K562 (cell line): ENCODE measurements around the gene DIP2A. TPM values are rescaled to one million over a fixed set of nuclear protein-coding genes. Genes with fewer than 3 reads are reported as not detected.

Experiments
- BHLHE40 ChIP-seq: IDR thresholded peaks from 2 replicates; pipeline ENCODE4 v1.6.1; 2011; ENCODE audit warnings: low read length, improper control_type of control experiment
- ETS2 ChIP-seq: IDR thresholded peaks from 2 replicates; pipeline ENCODE4 v1.6.1; 2016; ENCODE audit warnings: borderline replicate concordance, missing genetic modification characterization, mild to moderate bottlenecking, moderate library complexity, missing compliant biosample characterization; ENCODE audit not compliant: poor library complexity, severe bottlenecking
- MGA ChIP-seq: fragments of 450-650 bp; IDR thresholded peaks from 2 replicates; pipeline ENCODE4 v1.6.1; 2016; ENCODE audit warnings: mild to moderate bottlenecking, moderate library complexity
- ZBTB12 ChIP-seq: fragments of 250-450 bp; sonication (Bioruptor Pico); IDR thresholded peaks from 2 replicates; pipeline ENCODE4 v1.4.0; 2020
- ZEB2 ChIP-seq: fragments of 450-650 bp; IDR thresholded peaks from 2 replicates; pipeline ENCODE4 v1.6.1; 2016
- ZNF639 ChIP-seq, 2 experiments: fragments of 200-800 bp in 1 of 2; sonication (Bioruptor generic) in 1 of 2; sonication (generic) in 1 of 2; formaldehyde crosslinking in 1 of 2; IDR thresholded peaks in 1 of 2; conservative IDR thresholded peaks in 1 of 2; 2 replicates each; pipeline versions ENCODE4 v1.5.0 to v1.6.1; 2016 to 2020; ENCODE audit warnings: missing compliant biosample characterization in 1 of 2, missing genetic modification characterization in 1 of 2, missing genetic modification reagents in 1 of 2
- polyA plus RNA-seq, 8 experiments: library from polyadenylated mRNA; depleted of rRNA in 4 of 8; stranded (reverse) in 5 of 8; unstranded in 3 of 8; fragments of >200 nt; fragmentation: Nextera tagmentation in 2 of 8; fragmentation: Illumina TruSeq in 1 of 8; extraction: Ambion mirVana in 2 of 8; extraction: Trizol in 1 of 8; gene quantifications; 2 replicates each; pipeline versions ENCODE4 v1.2.1 to v1.2.3, GENCODE V29; 2011 to 2014; ENCODE audit warnings: inconsistent platforms in 1 of 8, missing spikeins in 1 of 8
- total RNA-seq, 7 experiments: library from RNA; depleted of rRNA in 6 of 7; stranded (reverse); fragments of >200 nt in 6 of 7; fragmentation: Illumina TruSeq in 2 of 7; extraction: Trizol in 2 of 7; gene quantifications; 2 replicates each; pipeline versions ENCODE4 v1.2.1 to v1.2.3, GENCODE V29; 2011 to 2021; ENCODE audit warnings: low replicate concordance in 1 of 7
- TF ChIP-seq, protein P1 (sequence below): fragments of 450-650 bp; IDR thresholded peaks from 2 replicates; pipeline ENCODE4 v1.6.1; 2016
- TF ChIP-seq, protein P2 (sequence below): fragments of 450-650 bp; formaldehyde crosslinking; IDR thresholded peaks from 2 replicates; pipeline ENCODE4 v1.4.0; 2020; ENCODE audit warnings: mild to moderate bottlenecking, moderate library complexity

Gene DIP2A
- total and polyA plus RNA-seq, 9 of the 15 experiments (the other 6 are each of a cell fraction or from before 2014, with no cell fraction given): 4.3 to 34.5 (median 20.3) TPM

DNA sequence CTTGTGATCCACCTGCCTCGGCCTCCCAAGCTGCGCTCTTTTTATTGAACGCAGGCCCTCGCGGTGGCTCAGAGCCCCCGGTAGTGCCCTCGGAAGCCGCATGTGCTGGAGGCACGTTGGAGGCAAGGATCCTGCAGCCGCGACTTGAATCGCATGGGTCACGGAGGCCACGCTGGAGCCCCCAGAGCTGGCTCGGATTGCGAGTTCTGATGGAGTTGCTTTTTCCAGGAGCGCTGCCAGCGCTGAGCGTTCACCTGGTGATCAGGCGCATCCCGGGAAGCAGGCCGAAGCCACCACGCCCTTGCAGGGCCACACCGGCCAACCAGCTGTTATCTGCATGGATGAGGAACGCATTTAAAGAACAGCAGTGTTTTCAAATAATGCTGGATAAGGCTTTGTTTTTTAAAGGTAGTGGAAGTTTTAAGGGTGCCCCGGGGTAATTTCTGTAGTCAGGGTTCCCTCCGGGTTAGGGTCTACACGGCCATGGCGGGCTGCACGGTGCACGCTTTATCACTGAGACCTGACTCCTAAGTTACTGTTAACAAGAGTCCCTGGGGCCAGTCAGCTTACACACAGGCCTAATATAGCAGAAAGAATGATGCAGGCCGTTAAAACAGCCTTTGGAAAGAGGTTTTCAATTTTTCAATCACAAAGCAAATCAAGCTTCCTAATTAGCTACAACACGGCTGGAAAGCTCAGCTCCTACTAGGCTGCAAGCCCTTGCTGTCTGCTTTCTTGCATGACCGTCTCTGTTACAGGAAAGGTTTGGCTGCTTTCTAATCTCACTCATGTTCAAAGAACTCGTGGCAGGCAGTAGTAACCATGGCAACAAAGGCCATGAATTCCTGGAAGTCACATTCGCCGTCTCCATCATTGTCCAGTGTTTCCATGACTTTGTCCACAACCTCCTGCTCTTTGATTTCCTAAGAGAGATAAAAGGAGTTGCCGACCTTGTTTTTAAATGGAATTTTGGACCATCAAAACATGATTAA, 140.2 kb downstream of the DIP2A start (continued):
- TF ChIP-seq, protein P1, sequence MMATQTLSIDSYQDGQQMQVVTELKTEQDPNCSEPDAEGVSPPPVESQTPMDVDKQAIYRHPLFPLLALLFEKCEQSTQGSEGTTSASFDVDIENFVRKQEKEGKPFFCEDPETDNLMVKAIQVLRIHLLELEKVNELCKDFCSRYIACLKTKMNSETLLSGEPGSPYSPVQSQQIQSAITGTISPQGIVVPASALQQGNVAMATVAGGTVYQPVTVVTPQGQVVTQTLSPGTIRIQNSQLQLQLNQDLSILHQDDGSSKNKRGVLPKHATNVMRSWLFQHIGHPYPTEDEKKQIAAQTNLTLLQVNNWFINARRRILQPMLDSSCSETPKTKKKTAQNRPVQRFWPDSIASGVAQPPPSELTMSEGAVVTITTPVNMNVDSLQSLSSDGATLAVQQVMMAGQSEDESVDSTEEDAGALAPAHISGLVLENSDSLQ: peak; percentile 20; the same call in 1 of the 2 replicates
- TF ChIP-seq ZNF639 (CRISPR knock-in tag; conservative IDR thresholded peaks at IDR 0.05 in 1 of 2, IDR thresholded peaks at IDR 0.05 in 1 of 2) (no peak), ETS2 (tag) (no peak), ZEB2 (no peak), ZBTB12 (no peak), BHLHE40 (peak; percentile 46; the same call in 1 of the 2 replicates), MGA (0 out of 2 replicates have a peak, but pooled peaks have one; percentile 23)
- TF ChIP-seq, protein P2, sequence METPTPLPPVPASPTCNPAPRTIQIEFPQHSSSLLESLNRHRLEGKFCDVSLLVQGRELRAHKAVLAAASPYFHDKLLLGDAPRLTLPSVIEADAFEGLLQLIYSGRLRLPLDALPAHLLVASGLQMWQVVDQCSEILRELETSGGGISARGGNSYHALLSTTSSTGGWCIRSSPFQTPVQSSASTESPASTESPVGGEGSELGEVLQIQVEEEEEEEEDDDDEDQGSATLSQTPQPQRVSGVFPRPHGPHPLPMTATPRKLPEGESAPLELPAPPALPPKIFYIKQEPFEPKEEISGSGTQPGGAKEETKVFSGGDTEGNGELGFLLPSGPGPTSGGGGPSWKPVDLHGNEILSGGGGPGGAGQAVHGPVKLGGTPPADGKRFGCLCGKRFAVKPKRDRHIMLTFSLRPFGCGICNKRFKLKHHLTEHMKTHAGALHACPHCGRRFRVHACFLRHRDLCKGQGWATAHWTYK (CRISPR knock-in tag): no peak
